Jurkat, Clone E6-1 (cell line): ENCODE measurements around the gene C16orf96.

ENCODE experiments used
- DNase-seq: peaks from one replicate; pipeline ENCODE4 v3.0.0-alpha.2; 2011; ENCODE audit warnings: low read depth, low spot score
- H3K4me3 ChIP-seq: 2 replicates; pipeline ENCODE4 v1.5.1; 2011; ENCODE audit warnings: mild to moderate bottlenecking, low read length, control low read depth, moderate library complexity

Gene C16orf96

GRCh38 chr16:4611337-4612021, 55.3 kb downstream of the C16orf96 start:
- H3K4me3 ChIP-seq = no peak overlapping the region
- no peak for DNase-seq

- no peak overlapping the region for H3K4me3 ChIP-seq
- DNase-seq = peak; percentile 26
Measured at GRCh38 chr16:4612474-4612931, 56.4 kb downstream of the C16orf96 start.

GRCh38 chr16:4612977-4613635, 57.0 kb downstream of the C16orf96 start:
- H3K4me3 ChIP-seq = peak overlapping the region; percentile 68
- no peak for DNase-seq

GRCh38 chr16:4613636-4614570, 57.8 kb downstream of the C16orf96 start:
- peak overlapping the region; percentile 68 for H3K4me3 ChIP-seq
- DNase-seq = no peak

GRCh38 chr16:4614571-4615383, 58.6 kb downstream of the C16orf96 start, which contains the start of gene UBALD1:
UBALD1 (minus strand) TSS chr16:4614888; CDS start chr16:4614797, 91 bp downstream.
- H3K4me3 ChIP-seq = peak within 1 kb of the TSS; percentile 68
- peak; percentile 68 for DNase-seq

GRCh38 chr16:4615384-4616046, 59.4 kb downstream of the C16orf96 start:
- H3K4me3 ChIP-seq = peak overlapping the region; percentile 68
- DNase-seq = no peak

- H3K4me3 ChIP-seq = peak overlapping the region; percentile 69
- DNase-seq = peak; percentile 100
Measured at GRCh38 chr16:4616047-4616811, 60.1 kb downstream of the C16orf96 start.

- DNase-seq = no peak
- no peak overlapping the region for H3K4me3 ChIP-seq
Measured at GRCh38 chr16:4617880-4618279, 61.7 kb downstream of the C16orf96 start.

GRCh38 chr16:4618645-4619418, 62.7 kb downstream of the C16orf96 start:
- no peak for DNase-seq
- H3K4me3 ChIP-seq = no peak overlapping the region

- no peak overlapping the region for H3K4me3 ChIP-seq
- no peak for DNase-seq
Measured at GRCh38 chr16:4623593-4623992, 67.5 kb downstream of the C16orf96 start.

GRCh38 chr16:4624015-4624826, 68.1 kb downstream of the C16orf96 start, which contains the start of gene MGRN1:
MGRN1 (plus strand) TSS chr16:4624826; CDS start chr16:4624961, 135 bp downstream.
- peak; percentile 95 for DNase-seq
- H3K4me3 ChIP-seq = peak within 1 kb of the TSS; percentile 74

- peak overlapping the region; percentile 74 for H3K4me3 ChIP-seq
- no peak for DNase-seq
Measured at GRCh38 chr16:4624827-4625559, 68.9 kb downstream of the C16orf96 start.

GRCh38 chr16:4625560-4626159, 69.5 kb downstream of the C16orf96 start:
- peak overlapping the region; percentile 74 for H3K4me3 ChIP-seq
- no peak for DNase-seq

- no peak overlapping the region for H3K4me3 ChIP-seq
Measured at GRCh38 chr16:4626396-4626795, 70.3 kb downstream of the C16orf96 start.

GRCh38 chr16:4628283-4628682, 72.1 kb downstream of the C16orf96 start:
- H3K4me3 ChIP-seq = no peak overlapping the region
- DNase-seq = no peak

More at GRCh38 chr16:4626396-4626795, 70.3 kb downstream of the C16orf96 start:
- DNase-seq = no peak
